PC-3 (cell line): ENCODE measurements around the gene OR10T2. TPM values are rescaled to one million over a fixed set of nuclear protein-coding genes. Genes with fewer than 3 reads are reported as not detected.
"Not testable (repeated sequence)": the region's sequence is repeated elsewhere in the genome, so short reads cannot be mapped to it uniquely, and the experiment has no call there.

Source experiments
- ATAC-seq: fragments of 200-7000 bp; cut with Tn5 transposase; 2 replicates; pipeline ENCODE4 v1.9.1; 2020; ENCODE audit warnings: mild to moderate bottlenecking, moderate library complexity
- Bru-seq: library from RNA; stranded (reverse); fragments of 400-500 nt; gene quantifications from one replicate; lab custom pipeline; 2021; lab: Mats Ljungman, UMichigan
- BruChase-seq, 2 experiments: library from RNA; stranded (reverse); fragments of 400-500 nt; gene quantifications; one replicate each; lab custom pipeline; 2021; lab: Mats Ljungman, UMichigan
- BruUV-seq: library from RNA; stranded (reverse); fragments of 400-500 nt; replicated peaks from 2 replicates; lab custom pipeline; 2021; lab: Mats Ljungman, UMichigan
- CTCF ChIA-PET: fragments of 300-600 bp; sonication (Branson Sonifier 250); formaldehyde crosslinking; loops from one replicate; lab custom pipeline; 2022; ENCODE audit warnings: antibody characterized with exemption; lab: Charles Lee
- POLR2A ChIA-PET: fragments of 300-600 bp; sonication (Branson Sonifier 250); formaldehyde crosslinking; loops from one replicate; lab custom pipeline; 2022; ENCODE audit warnings: antibody characterized with exemption; ENCODE audit not compliant: unreplicated experiment; lab: Charles Lee
- DNase-seq: peaks from one replicate; pipeline ENCODE4 v3.0.0-alpha.2; 2015
- H2AFZ ChIP-seq: fragments of 300-600 bp; sonication (generic); 2 replicates; pipeline ENCODE4 v1.6.0; 2016; ENCODE audit warnings: antibody characterized with exemption, low read length
- H3F3A ChIP-seq: fragments of 300-600 bp; sonication (generic); one replicate; pipeline ENCODE4 v1.6.0; 2017; ENCODE audit warnings: antibody characterized with exemption, low read length, control low read depth, mild to moderate bottlenecking; ENCODE audit not compliant: unreplicated experiment
- H3K27ac ChIP-seq: fragments of 300-600 bp; sonication (generic); 2 replicates; pipeline ENCODE4 v1.5.1; 2016; ENCODE audit warnings: mild to moderate bottlenecking, low read length
- H3K27me3 ChIP-seq: fragments of 300-600 bp; sonication (generic); 2 replicates; pipeline ENCODE4 v1.6.1; 2016; ENCODE audit warnings: low read length, mixed read lengths
- H3K36me3 ChIP-seq: fragments of 300-600 bp; sonication (generic); 2 replicates; pipeline ENCODE4 v1.6.1; 2016; ENCODE audit warnings: low read depth, mixed run types, low read length, mixed read lengths
- H3K4me1 ChIP-seq: fragments of 300-600 bp; sonication (generic); 2 replicates; pipeline ENCODE4 v1.5.1; 2016; ENCODE audit warnings: low read length; ENCODE audit not compliant: insufficient read depth
- H3K4me2 ChIP-seq: fragments of 300-600 bp; sonication (generic); 2 replicates; pipeline ENCODE4 v1.6.0; 2016; ENCODE audit warnings: low read length
- H3K4me3 ChIP-seq: fragments of 300-600 bp; sonication (generic); 2 replicates; pipeline ENCODE4 v1.5.1; 2016; ENCODE audit warnings: mild to moderate bottlenecking, low read length, mixed read lengths
- H3K79me2 ChIP-seq: fragments of 300-600 bp; sonication (generic); 2 replicates; pipeline ENCODE4 v1.6.1; 2017; ENCODE audit warnings: low read length, mixed read lengths
- H3K9ac ChIP-seq: fragments of 300-600 bp; sonication (generic); 2 replicates; pipeline ENCODE4 v1.6.0; 2016; ENCODE audit warnings: mild to moderate bottlenecking, low read length
- H3K9me2 ChIP-seq: fragments of 300-600 bp; sonication (generic); replicated peaks from 2 replicates; pipeline ENCODE4 v1.6.1; 2016; ENCODE audit warnings: mixed run types, low read length, mixed read lengths
- H3K9me3 ChIP-seq: fragments of 300-600 bp; sonication (generic); 2 replicates; pipeline ENCODE4 v1.6.1; 2016; ENCODE audit warnings: low read length, mixed read lengths
- H4K20me1 ChIP-seq: fragments of 300-600 bp; sonication (generic); 2 replicates; pipeline ENCODE4 v1.6.1; 2016; ENCODE audit warnings: low read length, mixed read lengths
- CTCF ChIP-seq: fragments of 300-600 bp; sonication (generic); conservative IDR thresholded peaks from 2 replicates; pipeline ENCODE4 v1.5.1; 2017; ENCODE audit warnings: antibody characterized with exemption, low read depth, mild to moderate bottlenecking, low read length
- EZH2 ChIP-seq: fragments of 300-600 bp; sonication (generic); IDR thresholded peaks from one replicate; pipeline ENCODE4 v1.6.1; 2017; ENCODE audit warnings: antibody characterized with exemption, mild to moderate bottlenecking, low read length; ENCODE audit not compliant: unreplicated experiment
- EZH2phosphoT487 ChIP-seq: fragments of 300-600 bp; sonication (generic); IDR thresholded peaks from 2 replicates; pipeline ENCODE4 v1.6.1; 2018; ENCODE audit warnings: mild to moderate bottlenecking, antibody characterized with exemption, low read length, borderline replicate concordance
- intact Hi-C: fragments of 100-400 bp; cut with micrococcal nuclease; formaldehyde crosslinking; loops from 2 replicates; pipeline ENCODE4 v1.9.0; 2023
- long read RNA-seq: library from polyadenylated mRNA; unstranded; transcript quantifications from one replicate; pipeline ENCODE4 v2.0.0, GENCODE V29; 2021; ENCODE audit not compliant: unreplicated experiment
- total RNA-seq: library from RNA; depleted of rRNA; stranded (reverse); fragments of >200 nt; gene quantifications from 2 replicates; pipeline ENCODE4 v1.2.3, GENCODE V29; 2014; rRNA removed

OR10T2 gene, protein sequence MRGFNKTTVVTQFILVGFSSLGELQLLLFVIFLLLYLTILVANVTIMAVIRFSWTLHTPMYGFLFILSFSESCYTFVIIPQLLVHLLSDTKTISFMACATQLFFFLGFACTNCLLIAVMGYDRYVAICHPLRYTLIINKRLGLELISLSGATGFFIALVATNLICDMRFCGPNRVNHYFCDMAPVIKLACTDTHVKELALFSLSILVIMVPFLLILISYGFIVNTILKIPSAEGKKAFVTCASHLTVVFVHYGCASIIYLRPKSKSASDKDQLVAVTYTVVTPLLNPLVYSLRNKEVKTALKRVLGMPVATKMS
- total RNA-seq (not detected in 2 replicates), Bru-seq, nascent RNA (not detected), BruChase-seq, experiment 1, labeled RNA remaining after a 6-hour chase (not detected), BruChase-seq, experiment 2, labeled RNA remaining after a 2-hour chase (not detected)
- long read RNA-seq: 0 reads

DNA sequence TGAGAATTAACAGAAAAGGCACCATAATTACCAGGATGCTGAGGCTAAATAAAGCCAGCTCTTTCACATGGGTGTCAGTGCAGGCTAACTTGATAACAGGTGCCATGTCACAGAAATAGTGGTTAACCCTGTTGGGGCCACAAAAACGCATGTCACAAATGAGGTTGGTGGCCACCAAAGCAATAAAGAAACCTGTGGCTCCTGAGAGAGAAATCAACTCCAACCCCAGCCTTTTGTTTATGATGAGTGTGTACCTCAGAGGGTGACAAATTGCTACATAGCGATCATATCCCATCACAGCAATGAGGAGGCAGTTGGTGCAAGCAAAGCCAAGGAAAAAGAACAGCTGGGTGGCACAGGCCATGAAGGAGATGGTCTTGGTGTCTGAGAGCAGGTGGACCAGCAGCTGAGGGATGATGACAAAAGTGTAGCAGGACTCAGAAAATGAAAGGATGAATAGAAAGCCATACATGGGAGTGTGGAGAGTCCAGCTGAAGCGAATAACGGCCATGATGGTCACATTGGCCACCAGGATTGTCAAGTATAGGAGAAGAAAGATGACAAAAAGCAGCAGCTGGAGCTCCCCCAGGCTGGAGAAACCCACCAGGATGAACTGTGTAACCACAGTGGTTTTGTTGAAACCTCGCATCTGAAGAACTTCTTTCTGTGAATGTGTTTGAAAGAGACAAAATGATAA, at the start of gene OR10T2:
Gene OR10T2 (minus strand): TSS at position 649 of the 697 bp plus-strand sequence. CDS start 0 bp downstream, at position 649.
- ATAC-seq: no peak
- no peak within 1 kb of the TSS for H3K4me3 ChIP-seq
- ChIA-PET POLR2A (no interaction called here), CTCF (no interaction called here)
- H2AFZ ChIP-seq: no peak within 1 kb of the TSS
- H3K4me2 ChIP-seq: no peak within 1 kb of the TSS
- no peaks in the 10 kb centered on the region for H3F3A ChIP-seq
- no peak within 1 kb of the TSS for H3K27ac ChIP-seq
- no peaks in the 10 kb centered on the region for H3K36me3 ChIP-seq
- no TSS peak for BruUV-seq
- TF ChIP-seq CTCF: no peak
- no peak for TF ChIP-seq EZH2
- no peak for TF ChIP-seq EZH2phosphoT487
- no peak for DNase-seq
- intact Hi-C loops: no loop called here
- no peak within 1 kb of the TSS for H3K9ac ChIP-seq
- no peaks in the 10 kb centered on the region for H4K20me1 ChIP-seq
- no peaks in the 10 kb centered on the region for H3K4me1 ChIP-seq
- H3K9me3 ChIP-seq: no peaks in the 10 kb centered on the region
- H3K79me2 ChIP-seq: no peaks in the 10 kb centered on the region
- H3K27me3 ChIP-seq: peaks cover 2% of the 10 kb centered on the region; the same call in 1 of the 2 replicates
- no peaks in the 10 kb centered on the region for H3K9me2 ChIP-seq

DNA sequence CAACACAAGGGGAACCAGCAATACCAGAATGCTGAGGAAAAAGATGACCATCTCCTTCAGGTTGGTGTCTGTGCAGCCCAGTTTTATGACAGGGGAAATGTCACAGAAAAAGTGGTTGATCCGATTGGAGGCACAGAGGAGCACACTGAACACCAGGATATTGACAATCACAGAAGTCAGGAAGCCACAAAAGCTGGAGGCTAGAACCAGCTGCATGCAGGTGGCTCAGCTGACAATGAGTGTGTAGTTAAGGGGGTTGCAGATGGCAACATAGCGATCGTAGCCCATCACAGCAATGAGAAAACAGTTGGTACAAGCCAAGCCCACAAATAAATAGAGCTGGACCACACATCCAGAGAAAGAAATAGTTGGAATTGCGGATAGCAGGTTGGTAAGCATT, 46.1 kb upstream of the OR10T2 start:
- POLR2A ChIA-PET: no interaction called here
- ATAC-seq: no peak
- no peak overlapping the region for H3K4me2 ChIP-seq

GRCh38 chr1:158434741-158435140, 35.5 kb upstream of the OR10T2 start:
- H3K9ac ChIP-seq: no peak overlapping the region
- no peak for DNase-seq

More for the DNA sequence above, 46.1 kb upstream of the OR10T2 start:
- Histone ChIP-seq H3K4me1 (no peaks in the 10 kb centered on the region), H3K27ac (no peak overlapping the region), H3K9me2 (no peaks in the 10 kb centered on the region), H3K79me2 (no peaks in the 10 kb centered on the region), H2AFZ (no peak overlapping the region), H3K4me3 (no peak overlapping the region), H4K20me1 (no peaks in the 10 kb centered on the region), H3F3A (no peaks in the 10 kb centered on the region), H3K9ac (no peak overlapping the region), H3K9me3 (no peaks in the 10 kb centered on the region), H3K27me3 (no peaks in the 10 kb centered on the region), H3K36me3 (no peaks in the 10 kb centered on the region)
- TF ChIP-seq EZH2: no peak
- intact Hi-C loops: no loop called here
- DNase-seq: no peak
- BruUV-seq: no TSS peak
- CTCF ChIA-PET: no interaction called here

GRCh38 chr1:158430163-158430562, 30.9 kb upstream of the OR10T2 start:
- BruUV-seq, CTCF ChIA-PET, H4K20me1 ChIP-seq, H3K4me1 ChIP-seq, H3F3A ChIP-seq, H3K36me3 ChIP-seq, H3K27ac ChIP-seq, DNase-seq, H3K9ac ChIP-seq, H3K9me3 ChIP-seq, H3K79me2 ChIP-seq, H3K4me2 ChIP-seq, H3K4me3 ChIP-seq, H3K9me2 ChIP-seq, intact Hi-C loops, POLR2A ChIA-PET, ATAC-seq, H3K27me3 ChIP-seq, H2AFZ ChIP-seq: not testable (repeated sequence)

More at GRCh38 chr1:158434741-158435140, 35.5 kb upstream of the OR10T2 start:
- Histone ChIP-seq H3K79me2 (no peaks in the 10 kb centered on the region), H3K36me3 (no peaks in the 10 kb centered on the region), H4K20me1 (no peaks in the 10 kb centered on the region), H3K4me3 (no peak overlapping the region), H3K4me2 (no peak overlapping the region), H3F3A (no peaks in the 10 kb centered on the region), H3K27ac (no peak overlapping the region), H3K9me3 (no peaks in the 10 kb centered on the region), H3K4me1 (no peaks in the 10 kb centered on the region), H3K27me3 (no peaks in the 10 kb centered on the region), H3K9me2 (no peaks in the 10 kb centered on the region), H2AFZ (no peak overlapping the region)
- intact Hi-C loops: no loop called here
- CTCF ChIA-PET: no interaction called here
- TF ChIP-seq EZH2: no peak
- TF ChIP-seq EZH2phosphoT487: no peak
- POLR2A ChIA-PET: no interaction called here
- ATAC-seq: no peak
- no TSS peak for BruUV-seq
